ENCODE measurements around the gene TMEM248. TPM values are rescaled to one million over a fixed set of nuclear protein-coding genes. Genes with fewer than 3 reads are reported as not detected.

TMEM248 gene
- total RNA-seq, 1 experiment from 2014 or later = 83.6 TPM

- POLR2A ChIA-PET (ENCODE audit: unreplicated experiment) = interaction anchor here (0.6 kb wide), 1 partner anchor 8 kb away, joined by 7 read pairs; no protein-coding TSS in a partner anchor
- Histone ChIP-seq H3K27me3 (ENCODE audit: insufficient read depth, low read depth) (no peaks in the 10 kb centered on the region), H3K9me2 (ENCODE audit: insufficient read depth) (no peaks in the 10 kb centered on the region), H3K4me1 (replicated peaks; ENCODE audit: insufficient read depth) (peaks cover 17% of the 10 kb centered on the region), H3K36me3 (ENCODE audit: low read depth) (peaks cover 5% of the 10 kb centered on the region; the same call in 1 of the 2 replicates), H3K79me2 (ENCODE audit: low read depth) (peaks cover 64% of the 10 kb centered on the region), H4K20me1 (ENCODE audit: insufficient read depth) (peaks cover 21% of the 10 kb centered on the region), H3K27ac (peak overlapping the region; percentile 44; the same call in 1 of the 2 replicates), H3F3A (ENCODE audit: insufficient read depth, low read depth) (no peaks in the 10 kb centered on the region; the same call in 1 of the 2 replicates), H3K4me3 (peak overlapping the region; percentile 82), H3K9me3 (ENCODE audit: insufficient read depth, low read depth) (no peaks in the 10 kb centered on the region), H3K4me2 (peak overlapping the region; percentile 96), H2AFZ (peak overlapping the region; percentile 71)
- CTCF ChIA-PET = no interaction called here
- intact Hi-C loops (cut with micrococcal nuclease; ENCODE audit: unreplicated experiment) = loop anchor here (10.0 kb wide), 1 partner anchor 73 kb away; the partner anchor contains the start of genes SBDS and TYW1
- DNase-seq = no peak
- TF ChIP-seq EZH2 (IDR thresholded peaks at IDR 0.05; ENCODE audit: low read depth) (no peak), CTCF (conservative IDR thresholded peaks at IDR 0.05) (no peak)
- no TSS peak for BruUV-seq (replicated peaks)
These were observed 432 bp downstream of the TMEM248 start for GRCh38 chr7:66921396-66921917.

GRCh38 chr7:66921918-66922486 lies 977 bp downstream of the TMEM248 start:
- H3K4me1 ChIP-seq (replicated peaks; ENCODE audit: insufficient read depth) = peaks cover 17% of the 10 kb centered on the region
- peaks cover 5% of the 10 kb centered on the region; the same call in 1 of the 2 replicates for H3K36me3 ChIP-seq (ENCODE audit: low read depth)
- intact Hi-C loops (cut with micrococcal nuclease; ENCODE audit: unreplicated experiment) = loop anchor here (10.0 kb wide), 1 partner anchor 73 kb away; the partner anchor contains the start of genes SBDS and TYW1
- TSS peak; percentile 52 for BruUV-seq (replicated peaks)
- TF ChIP-seq EZH2 (IDR thresholded peaks at IDR 0.05; ENCODE audit: low read depth) (no peak), CTCF (conservative IDR thresholded peaks at IDR 0.05) (no peak)
- peak overlapping the region; percentile 96 for H3K4me2 ChIP-seq
- no peaks in the 10 kb centered on the region for H3K9me3 ChIP-seq (ENCODE audit: insufficient read depth, low read depth)
- ChIA-PET POLR2A (ENCODE audit: unreplicated experiment) (no interaction called here), CTCF (no interaction called here)
- H3K4me3 ChIP-seq = peak overlapping the region; percentile 82
- peak overlapping the region; percentile 44; the same call in 1 of the 2 replicates for H3K27ac ChIP-seq
- DNase-seq = peak in 1 of 2 experiments; percentile 17
- no peaks in the 10 kb centered on the region for H3K9me2 ChIP-seq (ENCODE audit: insufficient read depth)
- no peaks in the 10 kb centered on the region for H3K27me3 ChIP-seq (ENCODE audit: insufficient read depth, low read depth)
- no peaks in the 10 kb centered on the region; the same call in 1 of the 2 replicates for H3F3A ChIP-seq (ENCODE audit: insufficient read depth, low read depth)
- peaks cover 21% of the 10 kb centered on the region for H4K20me1 ChIP-seq (ENCODE audit: insufficient read depth)
- peak overlapping the region; percentile 71; the same call in 1 of the 2 replicates for H2AFZ ChIP-seq
- peaks cover 70% of the 10 kb centered on the region for H3K79me2 ChIP-seq (ENCODE audit: low read depth)

GRCh38 chr7:66925255-66925654 lies 4.2 kb downstream of the TMEM248 start:
- Histone ChIP-seq H3K27me3 (ENCODE audit: insufficient read depth, low read depth) (no peaks in the 10 kb centered on the region), H3K79me2 (ENCODE audit: low read depth) (peaks cover 96% of the 10 kb centered on the region), H3K9me2 (ENCODE audit: insufficient read depth) (no peaks in the 10 kb centered on the region), H3K4me1 (replicated peaks; ENCODE audit: insufficient read depth) (peaks cover 13% of the 10 kb centered on the region; the same call in 1 of the 2 replicates), H3K27ac (no peak overlapping the region), H3K4me2 (no peak overlapping the region), H4K20me1 (ENCODE audit: insufficient read depth) (peaks cover 49% of the 10 kb centered on the region), H3K9me3 (ENCODE audit: insufficient read depth, low read depth) (no peaks in the 10 kb centered on the region), H3K36me3 (ENCODE audit: low read depth) (peaks cover 5% of the 10 kb centered on the region), H2AFZ (no peak overlapping the region), H3K4me3 (no peak overlapping the region), H3F3A (ENCODE audit: insufficient read depth, low read depth) (no peaks in the 10 kb centered on the region)
- DNase-seq = no peak
- intact Hi-C loops (cut with micrococcal nuclease; ENCODE audit: unreplicated experiment) = loop anchor here (10.0 kb wide), 1 partner anchor 70 kb away; the partner anchor contains the start of genes SBDS and TYW1
- CTCF ChIA-PET = no interaction called here
- TF ChIP-seq CTCF (conservative IDR thresholded peaks at IDR 0.05) (no peak), EZH2 (IDR thresholded peaks at IDR 0.05; ENCODE audit: low read depth) (no peak)
- POLR2A ChIA-PET (ENCODE audit: unreplicated experiment) = no interaction called here
- no TSS peak for BruUV-seq (replicated peaks)
